Measurements from ENCODE around the gene VPS35L. TPM values are rescaled to one million over a fixed set of nuclear protein-coding genes. Genes with fewer than 3 reads are reported as not detected.
"Not testable (repeated sequence)": the region's sequence is repeated elsewhere in the genome, so short reads cannot be mapped to it uniquely, and the experiment has no call there.

Gene VPS35L
- polyA plus RNA-seq, 1 donor = 29.1 TPM

DNA sequence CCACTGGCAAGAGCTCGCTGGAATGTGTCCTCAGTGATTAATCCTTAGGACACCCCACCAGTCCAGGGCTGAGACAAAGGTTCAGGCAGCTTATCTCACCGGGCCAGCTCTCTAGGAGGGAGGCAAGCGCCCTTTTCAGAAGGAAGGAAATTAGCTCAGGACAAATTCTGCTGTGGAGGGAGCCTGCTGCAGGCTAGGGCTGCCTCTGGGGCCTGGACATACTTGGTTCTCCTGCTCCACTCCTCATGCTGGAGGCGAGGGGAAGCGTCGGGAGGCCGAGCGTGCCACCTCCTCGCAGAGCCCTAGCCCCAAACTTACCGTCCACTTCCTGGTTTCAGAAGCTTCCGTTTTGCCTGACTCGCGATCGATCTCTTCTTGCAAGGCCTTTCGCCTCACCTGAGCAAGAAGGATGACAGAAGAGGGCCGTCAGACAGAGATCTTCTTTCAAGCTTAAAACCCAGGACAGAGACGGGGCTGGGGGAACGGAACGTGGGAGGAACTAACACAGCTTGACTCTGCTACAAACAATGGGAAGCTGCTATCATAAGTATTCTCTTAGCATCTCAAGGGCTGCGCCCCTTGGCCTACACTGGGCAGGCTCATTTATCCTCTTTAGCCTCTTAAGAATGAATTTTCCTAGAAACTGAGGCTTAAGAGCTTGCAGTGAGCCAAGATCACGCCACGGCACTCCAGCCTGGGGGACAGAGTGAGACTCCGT is 154.8 kb downstream of the VPS35L start:
- DNase-seq (ENCODE audit: low read depth) = no peak

DNA sequence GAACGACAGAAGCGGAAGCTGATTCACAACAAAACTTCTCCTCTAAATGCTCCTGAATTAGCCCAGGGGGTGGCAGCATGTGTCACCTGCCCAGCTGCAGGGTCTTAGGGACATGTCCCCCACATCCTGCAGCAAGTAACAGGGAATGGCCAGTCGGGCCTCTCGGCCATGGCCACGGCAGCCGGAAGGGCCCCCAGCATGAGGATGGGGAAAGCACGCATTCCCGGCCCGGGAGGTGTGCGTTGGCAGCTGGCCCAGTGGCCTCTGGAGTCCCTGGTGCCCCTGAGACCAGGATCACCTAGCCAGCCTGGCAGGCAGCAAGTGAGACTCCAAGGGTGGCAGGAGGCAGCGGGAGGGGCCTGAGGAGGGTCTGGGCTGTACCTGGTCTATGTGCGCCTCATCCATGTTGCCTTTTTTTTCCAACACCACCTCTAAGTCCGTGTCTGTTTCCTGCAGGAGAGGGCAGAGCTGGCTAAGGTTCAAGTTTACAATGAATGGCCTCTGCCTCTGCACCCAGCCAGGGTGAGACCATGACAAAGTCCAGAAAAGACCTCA is 155.6 kb downstream of the VPS35L start:
- no peak for DNase-seq (ENCODE audit: low read depth)

DNA sequence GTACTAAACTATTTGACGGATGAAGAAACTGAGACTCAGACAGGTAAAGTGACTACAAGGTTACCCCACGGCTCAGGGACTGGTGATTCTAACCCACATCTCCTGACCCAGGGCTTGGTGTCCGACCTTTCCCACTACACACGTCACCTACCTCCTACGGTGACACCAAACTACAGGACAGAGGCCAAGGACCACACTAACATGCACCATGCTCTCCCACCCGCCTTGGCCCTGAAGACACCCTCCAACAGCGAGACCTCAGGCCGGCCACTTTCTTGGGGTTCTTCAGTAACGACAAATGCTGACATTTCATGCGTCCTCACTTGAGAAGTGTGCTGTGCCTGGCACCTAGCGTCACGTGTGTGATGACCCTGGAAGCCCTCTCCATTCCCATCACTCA is 156.1 kb downstream of the VPS35L start:
- DNase-seq (ENCODE audit: low read depth) = no peak

DNA sequence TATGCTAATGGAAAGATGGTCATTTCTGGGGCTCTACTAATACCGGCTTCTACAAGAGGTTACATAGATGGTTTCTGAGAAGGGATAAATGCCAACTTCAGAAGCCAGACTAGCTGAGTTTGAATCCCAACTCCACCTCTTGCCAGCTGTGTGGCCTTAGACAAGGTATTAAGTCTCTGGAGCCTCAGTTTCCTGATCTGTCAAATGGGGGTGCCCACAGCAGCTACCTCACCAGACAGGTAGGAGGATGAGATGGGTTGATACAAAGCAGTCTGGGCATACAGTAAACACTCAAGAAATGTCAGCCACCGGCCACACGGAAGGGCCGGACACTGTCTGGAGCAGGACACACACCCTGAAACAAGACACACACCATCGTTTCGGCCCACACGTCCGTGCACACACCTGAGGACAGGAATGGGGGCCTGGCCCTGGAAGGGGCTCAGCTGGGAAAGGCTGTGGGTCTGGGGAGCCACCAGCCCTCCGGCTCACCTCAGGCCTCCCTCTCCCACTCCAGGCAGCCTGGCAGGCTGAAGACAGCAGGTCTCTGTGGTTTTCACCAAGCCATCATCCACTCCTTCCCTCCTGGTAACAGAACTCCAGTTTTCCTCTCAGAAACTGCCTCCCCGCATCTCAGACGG is 157.0 kb downstream of the VPS35L start:
- no peak for DNase-seq (ENCODE audit: low read depth)

DNA sequence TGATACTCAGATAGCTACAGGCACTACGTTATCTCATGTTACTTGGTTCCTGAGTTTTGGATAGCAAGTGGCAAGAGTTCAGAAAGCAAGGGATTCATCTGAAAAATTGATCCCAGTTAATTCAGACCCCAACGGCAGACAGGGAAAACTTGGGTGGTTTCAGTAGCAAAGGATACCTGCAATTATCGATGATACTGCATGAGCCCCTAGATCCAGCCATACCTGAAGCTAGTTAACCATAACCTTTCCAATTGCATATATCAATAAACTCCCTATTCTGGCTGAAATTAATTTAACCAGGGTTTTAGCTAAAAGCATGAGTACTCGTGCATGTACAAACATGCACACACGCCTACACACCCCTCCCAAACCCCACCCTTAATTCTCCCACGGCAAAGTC is 158.2 kb downstream of the VPS35L start:
- no peak for DNase-seq (ENCODE audit: low read depth)

DNA sequence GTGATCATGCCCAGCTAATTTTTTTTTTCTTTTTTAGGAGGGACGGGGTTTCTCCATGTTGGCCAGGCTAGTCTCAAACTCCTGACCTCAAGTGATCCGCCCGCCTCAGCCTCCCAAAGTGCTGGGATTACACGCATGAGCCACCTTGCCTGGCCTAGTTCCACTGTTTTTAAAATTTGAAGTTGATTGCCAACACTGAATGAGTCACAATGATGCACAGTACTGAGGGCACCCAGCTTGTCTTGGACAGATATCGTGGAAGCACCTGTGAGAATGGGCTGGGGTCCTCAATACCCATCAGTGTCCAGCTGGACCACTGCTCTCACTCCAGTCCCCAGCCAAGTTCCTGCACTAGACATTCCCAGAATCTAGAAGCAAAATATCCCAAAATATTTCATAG is 160.1 kb downstream of the VPS35L start:
- DNase-seq (ENCODE audit: low read depth) = no peak

DNA sequence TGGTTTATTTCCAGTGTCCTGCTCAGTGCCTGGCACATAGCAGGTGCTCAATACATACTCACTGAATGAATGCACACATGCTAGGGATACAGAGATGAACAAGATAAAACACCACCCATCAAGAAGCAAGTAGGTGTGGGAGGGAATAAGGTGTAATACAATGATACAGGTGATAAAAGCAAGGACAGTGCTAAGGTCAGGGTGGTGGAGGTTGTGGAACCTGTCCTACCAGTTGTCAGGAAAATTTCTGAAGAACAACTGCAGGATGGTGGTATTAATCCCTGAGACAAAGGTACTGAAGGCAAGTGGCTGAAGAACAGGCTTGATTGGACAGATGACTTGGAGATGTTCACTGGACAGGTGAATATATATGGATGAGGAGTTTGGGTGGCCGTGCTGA is 160.7 kb downstream of the VPS35L start:
- no peak for DNase-seq (ENCODE audit: low read depth)

DNA sequence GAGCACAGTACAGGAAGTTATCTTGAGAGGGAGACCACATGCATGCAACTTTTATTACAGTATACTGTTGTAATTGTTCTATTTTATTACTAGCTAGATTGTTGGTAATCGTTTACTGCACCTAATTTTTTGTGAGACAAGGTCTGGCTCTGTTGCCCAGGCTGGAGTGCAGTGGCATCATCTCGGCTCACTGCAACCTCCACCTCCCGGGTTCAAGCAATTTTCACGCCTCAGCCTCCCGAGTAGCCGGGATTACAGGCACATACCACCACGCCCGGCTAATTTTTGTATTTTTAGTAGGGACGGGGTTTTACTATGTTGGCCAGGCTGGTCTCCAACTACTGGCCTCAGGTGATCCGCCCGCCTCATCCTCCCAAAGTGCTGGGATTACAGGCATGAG is 161.2 kb downstream of the VPS35L start:
- not testable (repeated sequence) for DNase-seq (ENCODE audit: low read depth)

DNA sequence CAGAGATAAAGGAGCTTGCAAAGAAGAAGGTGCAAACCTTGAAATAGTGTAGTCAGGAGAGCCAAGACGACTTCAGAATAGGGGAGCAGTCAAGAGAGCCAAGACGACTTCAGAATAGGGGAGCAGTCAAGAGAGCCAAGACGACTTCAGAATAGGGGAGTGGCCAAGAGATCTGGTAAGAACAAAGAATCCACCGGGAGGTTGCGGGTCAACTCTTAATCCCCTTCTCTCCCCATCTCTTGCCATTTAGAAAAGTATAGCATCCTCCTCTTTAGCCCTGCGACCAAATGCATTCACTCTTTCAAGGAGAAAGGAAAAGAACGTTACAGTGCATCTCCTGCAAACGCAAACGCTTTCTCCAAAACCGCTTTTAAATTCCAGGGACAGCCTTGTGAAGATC is 161.8 kb downstream of the VPS35L start:
- no peak for DNase-seq (ENCODE audit: low read depth)

DNA sequence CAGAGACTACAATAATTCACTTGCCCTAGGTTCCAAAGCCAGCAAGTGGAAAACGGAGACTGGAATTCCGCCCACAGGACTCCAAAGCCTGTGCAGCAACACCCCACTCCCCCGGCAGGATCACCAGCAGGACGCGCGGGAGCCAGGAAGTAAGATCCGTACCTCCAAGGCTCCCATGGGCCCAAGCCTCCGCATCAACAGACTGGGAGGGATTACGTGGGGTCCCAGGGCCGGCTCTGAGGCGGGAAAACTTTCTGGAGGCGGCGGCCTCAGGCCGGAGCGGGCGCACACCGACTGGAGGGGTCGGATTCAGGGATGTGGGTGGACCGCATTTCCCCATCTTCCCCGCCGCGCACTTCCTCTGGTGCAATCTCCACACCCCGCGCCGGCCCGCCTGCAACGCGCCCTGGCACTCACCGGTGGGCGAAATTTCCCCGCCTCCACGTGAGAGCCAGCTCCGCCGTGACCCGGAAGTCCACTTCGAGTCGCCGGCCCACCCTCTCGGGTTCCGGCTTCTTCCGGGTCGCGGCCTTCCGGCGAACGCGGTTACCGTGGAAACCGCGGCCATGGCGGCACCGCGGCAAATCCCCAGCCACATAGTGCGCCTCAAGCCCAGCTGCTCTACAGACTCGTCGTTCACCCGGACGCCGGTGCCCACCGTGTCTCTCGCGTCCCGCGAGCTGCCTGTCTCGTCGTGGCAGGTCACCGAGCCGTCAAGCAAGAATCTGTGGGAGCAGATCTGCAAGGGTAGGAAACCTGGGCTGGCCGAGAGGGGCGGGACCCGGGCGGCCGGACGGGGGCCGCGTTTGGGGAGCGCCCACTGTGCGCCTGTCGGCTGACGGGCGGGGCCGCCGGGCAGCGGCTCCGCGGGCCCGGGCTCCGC is 162.5 kb downstream of the VPS35L start, which contains the start of the genes IQCK and KNOP1:
IQCK (plus strand) TSS at position 531 of the 883 bp plus-strand sequence; CDS start at position 567, 36 bp downstream.
KNOP1 (minus strand) TSS at position 487 of the 883 bp plus-strand sequence. CDS start 3,192 bp downstream, outside the sequence.
- peak; percentile 77 for DNase-seq (ENCODE audit: low read depth)

DNA sequence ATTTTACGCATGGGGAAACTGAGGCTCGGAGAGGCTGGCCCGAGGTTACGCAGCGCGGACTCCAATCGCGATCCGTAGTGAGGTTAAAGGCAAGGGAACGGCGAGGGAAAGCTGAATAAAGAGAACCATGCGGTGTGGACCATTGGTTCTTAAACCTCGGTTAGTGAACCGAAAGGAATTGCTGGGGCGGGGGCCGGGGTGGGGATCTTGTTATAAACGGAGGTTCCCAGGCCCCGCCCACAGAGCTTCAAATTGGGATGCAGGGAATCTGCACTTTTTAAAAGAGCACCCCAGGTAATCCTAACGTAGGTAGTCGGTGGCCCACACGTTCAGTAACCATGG is 163.1 kb downstream of the VPS35L start:
- DNase-seq (ENCODE audit: low read depth) = no peak

DNA sequence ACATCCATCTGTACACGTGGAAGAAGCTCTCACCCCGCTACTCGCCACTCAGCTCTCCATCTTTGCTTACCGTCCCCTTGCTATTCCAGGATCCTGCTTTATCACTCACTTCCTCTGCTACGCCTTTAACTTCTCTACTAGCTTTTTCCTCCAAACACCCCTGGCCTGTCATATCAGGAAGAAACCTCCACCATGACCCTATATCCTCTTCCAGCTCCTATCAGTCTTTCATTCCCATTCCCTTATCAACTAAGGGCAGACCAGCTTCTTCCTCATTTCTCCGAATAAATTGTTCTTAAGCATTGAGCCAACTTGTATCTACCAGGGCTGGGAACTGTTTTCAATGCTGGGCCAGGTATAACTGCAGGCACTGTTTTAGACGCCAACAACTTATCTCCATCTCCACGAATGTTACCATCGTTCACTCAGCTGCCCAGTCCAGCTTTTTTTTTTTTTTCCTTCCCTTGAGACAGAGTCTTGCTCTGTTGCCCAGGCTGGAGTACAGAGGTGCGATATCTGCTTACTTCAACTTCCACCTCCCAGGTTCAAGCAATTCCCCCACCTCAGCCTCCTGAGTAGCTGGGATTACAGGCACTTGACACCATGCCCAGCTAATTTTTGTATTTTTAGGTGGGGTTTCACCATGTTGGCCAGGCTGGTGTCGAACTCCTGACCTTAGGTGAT is 166.9 kb downstream of the VPS35L start:
- DNase-seq (ENCODE audit: low read depth) = no peak

DNA sequence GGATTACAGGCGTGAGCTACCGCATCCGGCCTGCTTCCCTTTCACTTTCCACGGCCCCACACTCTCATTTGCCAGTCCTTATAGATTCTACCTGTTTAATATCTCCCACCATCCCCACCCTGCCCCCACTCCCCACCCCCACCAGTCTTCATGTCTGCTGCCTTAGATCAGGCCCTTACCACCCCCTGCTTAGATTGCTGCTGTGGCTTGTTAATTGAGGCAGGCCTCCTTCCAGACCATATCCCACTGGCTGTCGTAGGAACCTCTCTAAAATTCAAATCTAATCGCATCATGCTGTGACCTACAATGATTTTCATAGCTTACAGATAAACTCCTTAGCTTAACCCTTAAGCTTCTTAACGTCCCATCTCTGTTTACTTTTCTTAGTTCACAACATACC is 167.5 kb downstream of the VPS35L start:
- no peak for DNase-seq (ENCODE audit: low read depth)

DNA sequence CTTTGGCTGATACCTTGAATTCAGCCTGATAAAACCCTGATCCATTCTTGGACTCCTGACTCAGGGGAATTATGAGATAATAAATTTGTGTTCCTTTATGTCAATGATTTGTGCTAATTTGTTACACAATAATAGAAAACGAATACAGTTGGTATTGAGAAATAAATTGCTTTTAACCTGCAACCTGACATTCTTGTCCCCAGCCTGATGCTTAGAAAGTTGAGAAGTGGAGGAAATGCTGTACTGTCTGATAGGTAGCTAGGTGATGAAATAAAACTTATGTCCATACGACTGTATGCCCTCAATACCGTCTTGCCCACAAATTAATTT is 173.1 kb downstream of the VPS35L start:
- no peak for DNase-seq (ENCODE audit: low read depth)

DNA sequence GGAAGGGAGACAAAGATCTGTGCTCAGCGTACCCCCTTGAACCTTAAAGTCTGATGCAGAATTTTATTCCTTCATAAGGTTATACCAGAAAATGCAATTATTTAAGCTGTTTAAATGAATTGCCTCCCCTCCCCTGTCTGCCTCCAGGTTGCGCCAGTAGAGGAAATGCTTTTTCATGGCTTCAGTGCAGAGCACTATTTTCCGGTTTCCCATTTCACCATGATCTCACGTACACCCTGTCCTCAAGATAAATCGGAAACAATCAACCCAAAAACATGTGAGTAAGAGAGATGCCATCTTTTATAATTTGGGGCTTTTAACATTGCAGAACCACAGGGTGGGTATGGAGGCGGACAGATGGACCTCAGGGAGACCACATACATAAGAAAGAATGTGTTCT is 178.0 kb downstream of the VPS35L start:
- no peak for DNase-seq (ENCODE audit: low read depth)

DNA sequence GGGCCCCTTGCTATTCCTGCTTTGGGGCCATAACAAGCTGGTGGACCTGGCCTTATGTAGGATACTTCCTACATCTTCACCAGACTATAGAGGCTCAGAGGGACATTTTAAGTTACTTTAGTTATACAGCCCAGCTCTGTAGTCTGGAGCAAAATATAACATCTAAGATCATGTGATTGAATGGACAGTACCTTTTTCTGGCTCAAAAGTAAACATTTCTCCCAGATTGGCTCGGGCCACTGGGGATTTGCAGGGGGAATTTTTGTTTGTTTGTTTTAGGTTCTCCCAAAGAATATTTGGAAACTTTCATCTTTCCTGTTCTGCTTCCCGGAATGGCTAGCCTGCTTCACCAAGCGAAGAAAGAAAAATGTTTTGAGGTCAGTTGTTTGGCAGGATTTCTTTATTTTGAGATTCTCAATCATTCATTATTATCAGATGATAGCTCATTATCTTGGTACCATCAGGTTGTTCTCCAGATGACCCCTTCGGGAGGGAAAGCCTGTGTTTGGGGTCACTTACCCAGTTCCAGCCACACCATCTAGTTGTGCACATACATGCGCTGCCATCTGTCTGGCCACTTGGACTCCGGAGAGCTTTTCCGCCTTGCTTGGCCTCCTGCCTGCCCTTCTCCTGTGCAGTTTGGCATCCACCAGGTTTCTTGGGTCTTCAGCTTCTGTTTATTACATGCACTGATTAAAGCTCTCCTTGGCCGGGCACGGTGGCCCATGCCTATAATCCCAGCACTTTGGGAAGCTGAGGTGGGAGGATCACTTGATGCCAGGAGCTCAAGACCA is 179.8 kb downstream of the VPS35L start:
- no peak for DNase-seq (ENCODE audit: low read depth)

DNA sequence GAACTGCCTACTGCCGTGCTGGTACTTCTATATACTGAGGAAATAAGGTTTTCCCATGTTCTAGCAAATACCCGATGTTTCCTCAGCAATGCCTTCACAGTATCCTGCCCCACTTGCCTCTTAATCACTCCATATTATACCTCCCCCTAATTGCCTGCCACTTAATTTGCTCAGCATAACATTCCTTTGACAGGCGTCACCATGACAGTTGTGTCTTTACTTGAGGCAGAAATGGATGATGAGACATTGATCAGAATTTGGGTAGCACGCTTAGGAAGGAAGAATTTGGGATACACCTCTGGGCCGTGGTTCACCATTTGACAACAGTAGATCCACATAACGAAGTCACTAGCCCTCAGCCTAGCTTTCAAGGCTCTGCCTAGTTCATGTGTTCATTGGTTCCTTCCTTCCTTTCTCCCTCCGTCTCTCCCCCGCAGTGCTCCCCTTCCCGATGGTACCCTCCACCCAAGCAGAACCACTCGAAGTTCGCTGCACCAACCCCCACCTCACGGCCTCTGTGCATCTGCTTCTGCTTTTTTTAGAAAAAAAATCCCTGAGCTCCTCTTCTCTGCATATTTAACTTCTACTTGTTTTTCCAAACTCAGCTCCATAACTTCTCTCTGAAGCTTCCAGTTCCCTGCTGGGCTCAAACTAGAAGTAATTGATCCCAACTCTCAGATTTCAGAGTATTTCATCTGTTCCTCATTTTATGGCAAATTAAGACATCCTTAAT is 182.0 kb downstream of the VPS35L start:
- DNase-seq (ENCODE audit: low read depth) = no peak

DNA sequence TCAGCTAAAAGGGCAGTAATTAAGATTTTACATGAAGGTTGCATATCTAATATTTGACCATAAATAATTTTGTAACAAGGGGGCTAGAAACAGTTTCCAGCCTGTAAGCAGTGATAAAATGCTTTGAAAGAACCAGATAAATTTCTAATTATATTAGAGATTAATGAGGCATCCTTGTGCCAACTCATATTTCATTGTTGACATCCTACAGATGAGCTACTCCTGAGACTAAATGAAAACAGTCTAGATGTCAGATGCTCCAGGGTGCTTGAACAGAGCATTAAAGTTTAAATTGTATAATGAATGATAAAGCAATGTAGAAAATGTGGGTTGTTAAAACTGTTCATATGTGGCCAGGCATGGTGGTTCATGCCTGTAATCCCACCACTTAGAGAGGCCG is 185.9 kb downstream of the VPS35L start:
- DNase-seq (ENCODE audit: low read depth) = no peak

DNA sequence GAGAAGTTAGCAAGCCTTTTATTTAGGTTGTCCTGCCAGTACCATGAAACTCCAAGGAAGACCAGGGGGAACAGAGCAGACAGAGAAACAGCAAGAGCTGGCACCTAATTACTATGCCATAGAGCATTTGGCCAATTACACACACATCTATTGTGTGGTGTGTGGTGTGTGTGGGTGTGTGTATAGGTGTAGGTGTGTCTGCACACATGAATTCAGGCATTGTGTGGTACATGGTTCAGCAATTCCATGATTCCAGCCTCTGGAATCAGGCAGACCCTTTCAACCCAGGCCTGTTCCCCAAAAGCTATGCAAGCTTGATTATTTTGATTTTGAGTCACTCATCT is 188.3 kb downstream of the VPS35L start:
- DNase-seq (ENCODE audit: low read depth) = no peak

DNA sequence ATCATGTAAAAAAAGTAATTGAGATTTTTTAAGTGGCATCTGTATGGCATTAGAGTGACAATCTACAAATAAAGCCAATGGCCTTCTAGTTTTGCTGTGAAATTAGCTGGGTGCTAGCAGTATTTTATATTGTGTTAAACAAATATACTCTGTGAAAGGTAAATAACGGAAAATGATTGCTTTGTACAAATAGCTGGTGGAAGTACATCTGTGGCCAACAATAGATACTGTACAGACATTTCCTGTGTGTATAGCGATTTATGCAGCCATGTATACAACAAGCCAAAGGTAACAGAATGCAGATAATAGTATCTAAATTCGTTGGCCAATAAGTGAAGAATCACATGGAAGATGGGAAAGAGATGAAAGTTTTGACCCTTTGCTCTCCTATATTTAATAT is 189.2 kb downstream of the VPS35L start:
- no peak for DNase-seq (ENCODE audit: low read depth)
